Measurements from ENCODE around the gene MYO5C. TPM values are rescaled to one million over a fixed set of nuclear protein-coding genes. Genes with fewer than 3 reads are reported as not detected.

The MYO5C gene
- total and polyA plus RNA-seq, 2 of the 4 experiments (the other 2 are of a cell fraction): under 0.01 to 0.03 TPM

GRCh38 chr15:52217186-52217585 is 78.4 kb downstream of the MYO5C start:
- BruUV-seq (replicated peaks): no TSS peak
- Histone ChIP-seq H3K9me3 (ENCODE audit: control insufficient read depth, insufficient read depth, low read length) (no peaks in the 10 kb centered on the region), H3K18ac (ENCODE audit: low read depth, low read length) (no peak overlapping the region), H4K91ac (ENCODE audit: insufficient read depth, low read depth, low read length) (no peak overlapping the region), H4K20me1 (ENCODE audit: insufficient read depth, low read length) (no peaks in the 10 kb centered on the region), H2BK120ac (ENCODE audit: low read depth, low read length) (no peak overlapping the region), H3K4ac (ENCODE audit: low read depth, low read length) (no peak overlapping the region), H3K14ac (replicated peaks; ENCODE audit: low read depth, low read length) (no peak overlapping the region), H3K23ac (ENCODE audit: low read depth, low read length) (no peak overlapping the region), H3K4me3 (ENCODE audit: insufficient read depth, low read depth, low read length) (no peak overlapping the region), H3K79me1 (ENCODE audit: low read depth in 1 of 2, low read length in 2 of 2) (no peaks in the 10 kb centered on the region), H3K9me1 (ENCODE audit: insufficient read depth, low read length) (no peaks in the 10 kb centered on the region), H2BK15ac (ENCODE audit: low read depth, low read length) (no peak overlapping the region), H3K27me3 (ENCODE audit: control insufficient read depth, insufficient read depth, low read length) (peaks cover 38% of the 10 kb centered on the region), H4K5ac (ENCODE audit: low read depth, low read length) (no peak overlapping the region), H2AK9ac (replicated peaks; ENCODE audit: low read depth, low read length, poor library complexity) (no peak overlapping the region), H2AFZ (replicated peaks; ENCODE audit: low read length, poor library complexity) (no peak overlapping the region), H4K8ac (ENCODE audit: low read depth in 2 of 2, low read length in 2 of 2) (no peak overlapping the region), H2AK5ac (ENCODE audit: low read depth, low read length) (no peak overlapping the region), H3K4me1 (ENCODE audit: control insufficient read depth, insufficient read depth, low read length) (peaks cover 1% of the 10 kb centered on the region; the same call in 1 of the 2 replicates), H2BK20ac (ENCODE audit: low read depth, low read length) (no peak overlapping the region), H3K4me2 (ENCODE audit: low read depth, low read length) (no peak overlapping the region), H3K56ac (ENCODE audit: extremely low read depth, insufficient read depth, low read length) (no peak overlapping the region), H3K9ac (ENCODE audit: low read depth, low read length) (no peak overlapping the region), H2BK5ac (ENCODE audit: low read depth, low read length, poor library complexity, severe bottlenecking) (no peak overlapping the region), H3K36me3 (ENCODE audit: control insufficient read depth, insufficient read depth, low read length) (no peaks in the 10 kb centered on the region), H3K27ac (ENCODE audit: insufficient read depth, low read length) (no peak overlapping the region)
- TF ChIP-seq MAFK (IDR thresholded peaks at IDR 0.05; ENCODE audit: low read depth, low read length) (no peak), BHLHE40 (IDR thresholded peaks at IDR 0.05; ENCODE audit: low read depth, low read length) (no peak), ELK1 (IDR thresholded peaks at IDR 0.05; ENCODE audit: borderline replicate concordance, low read depth, low read length) (no peak), MXI1 (IDR thresholded peaks at IDR 0.05; ENCODE audit: borderline replicate concordance, low read depth, low read length) (no peak), RAD21 (IDR thresholded peaks at IDR 0.05; ENCODE audit: low read length) (no peak), POLR2A (IDR thresholded peaks at IDR 0.05; ENCODE audit: low read depth, low read length) (no peak), FOS (IDR thresholded peaks at IDR 0.05; ENCODE audit: low read depth, low read length) (no peak), NFE2L2 (IDR thresholded peaks at IDR 0.05; ENCODE audit: low read depth, low read length) (no peak), USF2 (IDR thresholded peaks at IDR 0.05; ENCODE audit: low read depth, low read length) (no peak), CTCF (conservative IDR thresholded peaks at IDR 0.05; ENCODE audit: low read depth, low read length) (no peak), RCOR1 (IDR thresholded peaks at IDR 0.05; ENCODE audit: insufficient replicate concordance, low read length) (no peak), MAZ (IDR thresholded peaks at IDR 0.05; ENCODE audit: borderline replicate concordance, low read depth, low read length) (no peak), RFX5 (IDR thresholded peaks at IDR 0.05; ENCODE audit: low read depth, low read length) (no peak), CEBPB (IDR thresholded peaks at IDR 0.05; ENCODE audit: low read depth, low read length) (no peak), CHD1 (IDR thresholded peaks at IDR 0.05; ENCODE audit: low read depth, low read length) (no peak)
- WGBS, 2 experiments (ENCODE audit: extremely low coverage in 2 of 2, insufficient read length in 1 of 2): 83% methylated on average over 6 of the region's 10 CpGs; no CpG with 5 or more reads in 1 of the 2 experiments
- dilution Hi-C loops (cut with HindIII; ENCODE audit: low sequenced_read_pairs, unreplicated experiment) (no loop called here), intact Hi-C loops (cut with micrococcal nuclease) (no loop called here), in situ Hi-C loops (cut with MboI; ENCODE audit: low sequenced_read_pairs) (loop anchor here (10.0 kb wide), 1 partner anchor 242 kb away; the partner anchor contains the start of gene LEO1)
- POLR2A ChIA-PET (ENCODE audit: unreplicated experiment): no interaction called here
- ATAC-seq (ENCODE audit: low read depth) (no peak), DNase-seq (no peak)
- CTCF ChIA-PET: interaction anchor here (0.5 to 0.8 kb wide), 2 partner anchors 10 to 877 kb away, joined by 3 read pairs; no protein-coding TSS in a partner anchor
